PFSK-1 (cell line): Measurements from ENCODE around the gene IL17RD. TPM values are rescaled to one million over a fixed set of nuclear protein-coding genes. Genes with fewer than 3 reads are reported as not detected.

Experiments used
- FOXP2 ChIP-seq: optimal IDR thresholded peaks from 2 replicates; pipeline ENCODE3; 2011; ENCODE audit warnings: borderline replicate concordance, control low read depth, inconsistent platforms; ENCODE audit not compliant: insufficient read depth; ENCODE audit errors: extremely low read length, extremely low read depth
- POLR2AphosphoS5 ChIP-seq: IDR thresholded peaks from 2 replicates; pipeline ENCODE4 v1.6.1; 2012; ENCODE audit warnings: low read depth, mild to moderate bottlenecking, control low read depth, low read length, moderate library complexity
- SIN3A ChIP-seq: IDR thresholded peaks from 2 replicates; pipeline ENCODE4 v1.6.1; 2012; ENCODE audit warnings: mild to moderate bottlenecking, low read length, moderate library complexity, borderline replicate concordance; ENCODE audit not compliant: insufficient read depth
- TAF1 ChIP-seq: IDR thresholded peaks from 2 replicates; pipeline ENCODE4 v1.6.1; 2012; ENCODE audit warnings: low read length, control low read depth, borderline replicate concordance; ENCODE audit not compliant: insufficient read depth
- polyA plus RNA-seq: library from polyadenylated mRNA; unstranded; fragments of >200 nt; gene quantifications from one replicate; pipeline ENCODE4 v1.2.1, GENCODE V29; 2012; ENCODE audit warnings: low read depth, missing spikeins; ENCODE audit not compliant: insufficient read length
- TF ChIP-seq, protein P1 (sequence below), 2 experiments: IDR thresholded peaks; 2 replicates each; pipeline versions ENCODE4 v1.6.1 to v1.8.0; 2011 to 2012; ENCODE audit warnings: low read depth in 2 of 2, low read length in 2 of 2, control low read depth in 1 of 2, inconsistent platforms in 1 of 2, mild to moderate bottlenecking in 1 of 2, moderate library complexity in 1 of 2; ENCODE audit not compliant: insufficient read depth in 1 of 2

The IL17RD gene
- 0.26 TPM for polyA plus RNA-seq

DNA sequence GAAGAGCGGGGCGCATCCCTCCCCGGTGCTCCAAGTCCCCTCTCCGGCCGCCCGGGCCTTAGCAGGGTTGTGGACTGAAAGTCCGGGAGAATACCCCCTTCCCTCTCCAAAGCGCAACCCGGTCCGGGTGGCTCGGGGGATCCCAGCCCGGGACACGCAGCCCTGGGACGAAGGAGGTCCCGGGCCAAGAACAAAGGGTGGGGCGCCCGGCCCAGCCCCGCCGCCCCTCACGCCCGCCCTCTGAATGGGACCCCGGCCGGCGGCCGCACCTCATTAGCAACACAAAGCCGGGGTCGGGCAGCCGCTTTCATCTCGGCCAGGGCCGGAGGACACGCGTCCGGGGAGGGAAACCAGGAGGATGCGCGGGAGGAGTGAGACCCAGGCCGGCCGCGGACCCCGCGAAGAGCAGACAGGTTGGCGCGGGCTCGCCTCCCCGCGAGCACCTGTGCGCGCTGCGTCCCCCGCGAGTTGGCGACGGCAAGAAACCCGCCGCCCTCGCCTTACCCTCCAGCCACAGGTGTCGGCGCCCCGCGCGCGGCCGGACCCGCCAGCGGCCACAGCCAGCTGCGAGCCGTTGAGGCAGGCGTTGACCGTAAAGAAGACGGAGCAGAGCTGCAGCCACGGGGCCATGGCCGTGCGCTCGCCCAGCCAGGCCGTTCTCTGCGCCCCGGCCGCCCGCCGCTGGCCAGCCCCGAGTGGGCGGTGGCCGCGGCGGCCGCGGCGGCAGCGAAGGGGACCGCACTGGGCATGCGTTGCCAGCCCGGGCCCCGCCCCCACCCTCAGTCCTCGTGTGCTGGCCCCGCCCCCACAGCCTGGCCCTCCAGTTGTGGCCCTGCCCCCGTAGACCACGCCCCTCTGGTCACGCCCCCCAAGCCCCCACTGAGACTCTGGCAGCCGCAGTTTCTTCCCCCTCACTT is at the start of gene IL17RD:
Gene IL17RD (minus strand): TSS at position 697 of the 917 bp plus-strand sequence. CDS start 67 bp downstream, at position 630.
- TF ChIP-seq, protein P1, sequence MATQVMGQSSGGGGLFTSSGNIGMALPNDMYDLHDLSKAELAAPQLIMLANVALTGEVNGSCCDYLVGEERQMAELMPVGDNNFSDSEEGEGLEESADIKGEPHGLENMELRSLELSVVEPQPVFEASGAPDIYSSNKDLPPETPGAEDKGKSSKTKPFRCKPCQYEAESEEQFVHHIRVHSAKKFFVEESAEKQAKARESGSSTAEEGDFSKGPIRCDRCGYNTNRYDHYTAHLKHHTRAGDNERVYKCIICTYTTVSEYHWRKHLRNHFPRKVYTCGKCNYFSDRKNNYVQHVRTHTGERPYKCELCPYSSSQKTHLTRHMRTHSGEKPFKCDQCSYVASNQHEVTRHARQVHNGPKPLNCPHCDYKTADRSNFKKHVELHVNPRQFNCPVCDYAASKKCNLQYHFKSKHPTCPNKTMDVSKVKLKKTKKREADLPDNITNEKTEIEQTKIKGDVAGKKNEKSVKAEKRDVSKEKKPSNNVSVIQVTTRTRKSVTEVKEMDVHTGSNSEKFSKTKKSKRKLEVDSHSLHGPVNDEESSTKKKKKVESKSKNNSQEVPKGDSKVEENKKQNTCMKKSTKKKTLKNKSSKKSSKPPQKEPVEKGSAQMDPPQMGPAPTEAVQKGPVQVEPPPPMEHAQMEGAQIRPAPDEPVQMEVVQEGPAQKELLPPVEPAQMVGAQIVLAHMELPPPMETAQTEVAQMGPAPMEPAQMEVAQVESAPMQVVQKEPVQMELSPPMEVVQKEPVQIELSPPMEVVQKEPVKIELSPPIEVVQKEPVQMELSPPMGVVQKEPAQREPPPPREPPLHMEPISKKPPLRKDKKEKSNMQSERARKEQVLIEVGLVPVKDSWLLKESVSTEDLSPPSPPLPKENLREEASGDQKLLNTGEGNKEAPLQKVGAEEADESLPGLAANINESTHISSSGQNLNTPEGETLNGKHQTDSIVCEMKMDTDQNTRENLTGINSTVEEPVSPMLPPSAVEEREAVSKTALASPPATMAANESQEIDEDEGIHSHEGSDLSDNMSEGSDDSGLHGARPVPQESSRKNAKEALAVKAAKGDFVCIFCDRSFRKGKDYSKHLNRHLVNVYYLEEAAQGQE (IDR thresholded peaks at IDR 0.05; ENCODE audit: insufficient read depth in 1 of 2, low read depth in 2 of 2, low read length in 2 of 2), result no peak
- no peak for TF ChIP-seq SIN3A
- TF ChIP-seq TAF1, result no peak
- no peak for TF ChIP-seq FOXP2
- TF ChIP-seq POLR2AphosphoS5, result no peak

DNA sequence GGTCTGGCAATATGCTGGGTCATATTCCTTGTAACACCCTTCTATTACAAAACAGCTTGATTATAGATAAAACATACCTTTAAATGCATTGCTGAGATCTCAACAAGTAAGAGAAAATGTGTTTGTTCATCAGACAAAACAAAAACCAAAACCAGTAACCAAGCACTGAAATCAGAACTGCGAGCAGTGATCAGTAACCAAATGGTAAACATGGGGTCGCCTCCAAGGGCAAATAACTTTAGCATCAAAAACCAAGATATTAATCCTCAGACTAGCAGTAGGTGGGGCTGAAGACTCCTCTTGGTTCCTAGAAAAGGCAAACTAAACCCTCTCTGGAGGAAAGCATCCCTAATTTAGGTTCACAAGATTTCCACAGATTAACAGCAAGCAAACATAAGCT is 41.3 kb upstream of the IL17RD start:
- TF ChIP-seq TAF1 (no peak), FOXP2 (no peak)
- TF ChIP-seq, protein P1 (IDR thresholded peaks at IDR 0.05; ENCODE audit: insufficient read depth in 1 of 2, low read depth in 2 of 2, low read length in 2 of 2), result no peak

DNA sequence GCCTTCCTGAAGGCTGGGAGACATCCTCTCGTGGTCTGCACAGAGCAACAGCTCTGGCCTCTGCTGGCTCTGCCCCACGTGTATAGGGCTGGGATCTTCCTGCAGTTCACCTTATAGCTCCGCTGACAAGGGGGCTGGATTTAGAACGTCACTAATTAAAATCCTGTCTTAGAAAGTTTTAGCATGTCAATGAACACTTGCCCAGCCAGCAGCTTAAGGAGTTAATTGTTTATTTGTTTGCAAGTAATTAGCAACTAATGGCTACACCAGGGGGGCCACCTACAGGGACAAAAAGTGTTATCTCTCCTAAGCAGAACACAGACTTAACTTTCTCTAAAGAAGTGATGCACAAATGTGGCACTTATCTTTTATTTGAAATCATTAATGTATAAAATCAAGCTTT is 34.7 kb upstream of the IL17RD start, which contains the start of gene HESX1:
Gene HESX1 (minus strand): TSS at position 84 of the 403 bp plus-strand sequence. CDS start 60 bp downstream, at position 24.
- TF ChIP-seq FOXP2 (no peak), SIN3A (no peak), TAF1 (no peak), POLR2AphosphoS5 (no peak)
- TF ChIP-seq, protein P1 (IDR thresholded peaks at IDR 0.05; ENCODE audit: insufficient read depth in 1 of 2, low read depth in 2 of 2, low read length in 2 of 2), result no peak

DNA sequence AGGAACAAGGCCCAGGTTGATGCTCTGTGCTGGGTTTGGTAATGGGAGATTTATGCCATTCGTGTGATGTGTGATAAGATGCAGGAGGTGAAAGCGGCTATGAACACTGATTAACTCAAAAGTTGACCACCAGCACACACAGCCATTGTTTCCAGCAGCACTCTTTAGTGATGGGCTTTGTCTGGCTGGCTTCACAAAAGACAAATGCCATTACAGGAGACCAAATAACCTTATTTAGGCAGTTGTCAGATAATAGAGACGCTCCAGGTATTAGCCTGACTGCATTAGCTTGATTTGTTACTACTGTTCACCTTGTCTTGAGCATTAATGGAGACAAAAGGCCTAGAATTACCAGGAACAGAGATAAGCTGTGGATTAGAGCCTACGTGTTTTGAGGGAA is 29.5 kb upstream of the IL17RD start:
- TF ChIP-seq, protein P1 (IDR thresholded peaks at IDR 0.05; ENCODE audit: insufficient read depth in 1 of 2, low read depth in 2 of 2, low read length in 2 of 2), result no peak

DNA sequence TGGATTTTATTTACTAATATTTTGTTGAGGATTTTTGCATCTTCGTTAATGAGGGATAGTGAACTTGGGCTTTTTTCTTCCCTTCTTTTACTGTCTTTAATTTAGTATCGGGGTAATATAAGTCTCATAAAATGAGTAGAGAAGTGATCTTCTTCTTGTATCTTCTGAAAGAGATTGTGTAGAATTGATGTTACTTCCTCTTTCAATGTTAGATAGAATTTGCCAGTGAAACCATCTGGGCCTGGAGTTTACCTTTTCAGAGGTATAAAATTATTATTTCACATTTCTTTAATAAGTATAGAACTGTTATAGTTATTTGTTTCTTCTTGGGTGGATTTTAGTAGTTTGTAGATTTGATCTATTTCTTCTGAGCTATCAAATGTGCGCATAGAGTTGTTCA is 26.9 kb upstream of the IL17RD start:
- TF ChIP-seq TAF1 (no peak), POLR2AphosphoS5 (no peak), FOXP2 (no peak), SIN3A (no peak)
- TF ChIP-seq, protein P1 (IDR thresholded peaks at IDR 0.05; ENCODE audit: insufficient read depth in 1 of 2, low read depth in 2 of 2, low read length in 2 of 2), result no peak
